Measurements from ENCODE around the gene OPN4. TPM values are rescaled to one million over a fixed set of nuclear protein-coding genes. Genes with fewer than 3 reads are reported as not detected.

Gene OPN4
- total RNA-seq, 3 donors from 2014 or later, result not detected

- Histone ChIP-seq H3K36me3 (no peaks in the 10 kb centered on the region), H3K27me3 (no peaks in the 10 kb centered on the region), H3K4me3 (no peak overlapping the region), H3K9me3 (no peaks in the 10 kb centered on the region), H3K4me1 (no peaks in the 10 kb centered on the region), H3K27ac (no peak overlapping the region)
- DNase-seq (ENCODE audit: low spot score in 2 of 2), result no peak
- TF ChIP-seq POLR2A (IDR thresholded peaks at IDR 0.05), result no peak
- intact Hi-C loops (cut with DNase I; ENCODE audit: low total_unique reads), result no loop called here
Measured at GRCh38 chr10:86662186-86663045, 8.1 kb downstream of the OPN4 start.

- DNase-seq (ENCODE audit: low spot score in 2 of 2), result no peak
- no peaks in the 10 kb centered on the region for H3K4me1 ChIP-seq
- TF ChIP-seq POLR2A (IDR thresholded peaks at IDR 0.05), result no peak
- no peak for TF ChIP-seq CTCF (IDR thresholded peaks at IDR 0.05)
- TF ChIP-seq POLR2AphosphoS5 (IDR thresholded peaks at IDR 0.05), result no peak
- H3K27ac ChIP-seq, result no peak overlapping the region
- H3K36me3 ChIP-seq, result no peaks in the 10 kb centered on the region
- H3K9me3 ChIP-seq, result no peaks in the 10 kb centered on the region
- no peak overlapping the region for H3K4me3 ChIP-seq
- H3K27me3 ChIP-seq, result no peaks in the 10 kb centered on the region
- intact Hi-C loops (cut with DNase I; ENCODE audit: low total_unique reads), result no loop called here
Measured at GRCh38 chr10:86663046-86663345, 8.6 kb downstream of the OPN4 start.

- H3K36me3 ChIP-seq, result no peaks in the 10 kb centered on the region
- no peak overlapping the region for H3K4me3 ChIP-seq
- no peak for DNase-seq (ENCODE audit: low spot score in 2 of 2)
- no peaks in the 10 kb centered on the region for H3K4me1 ChIP-seq
- intact Hi-C loops (cut with DNase I; ENCODE audit: low total_unique reads), result no loop called here
- no peaks in the 10 kb centered on the region for H3K9me3 ChIP-seq
- TF ChIP-seq POLR2A (IDR thresholded peaks at IDR 0.05) (no peak), CTCF (IDR thresholded peaks at IDR 0.05) (no peak)
- no peak overlapping the region for H3K27ac ChIP-seq
- H3K27me3 ChIP-seq, result no peaks in the 10 kb centered on the region
Measured at GRCh38 chr10:86663576-86664339, 9.4 kb downstream of the OPN4 start.

GRCh38 chr10:86664341-86665217 is 10.2 kb downstream of the OPN4 start:
- Histone ChIP-seq H3K4me3 (no peak overlapping the region), H3K9me3 (no peaks in the 10 kb centered on the region), H3K27ac (no peak overlapping the region), H3K27me3 (no peaks in the 10 kb centered on the region), H3K36me3 (no peaks in the 10 kb centered on the region), H3K4me1 (no peaks in the 10 kb centered on the region)
- intact Hi-C loops (cut with DNase I; ENCODE audit: low total_unique reads), result no loop called here
- TF ChIP-seq POLR2A (IDR thresholded peaks at IDR 0.05), result no peak
- TF ChIP-seq POLR2AphosphoS5 (IDR thresholded peaks at IDR 0.05), result no peak
- TF ChIP-seq CTCF (IDR thresholded peaks at IDR 0.05), result no peak
- DNase-seq (ENCODE audit: low spot score in 2 of 2), result no peak

- no peak overlapping the region for H3K27ac ChIP-seq
- H3K36me3 ChIP-seq, result no peaks in the 10 kb centered on the region
- no peaks in the 10 kb centered on the region for H3K4me1 ChIP-seq
- no peaks in the 10 kb centered on the region for H3K9me3 ChIP-seq
- H3K27me3 ChIP-seq, result no peaks in the 10 kb centered on the region
- no peak for DNase-seq (ENCODE audit: low spot score in 2 of 2)
- intact Hi-C loops (cut with DNase I; ENCODE audit: low total_unique reads), result no loop called here
- H3K4me3 ChIP-seq, result no peak overlapping the region
- TF ChIP-seq POLR2A (IDR thresholded peaks at IDR 0.05), result no peak
- TF ChIP-seq CTCF (IDR thresholded peaks at IDR 0.05), result no peak
- TF ChIP-seq POLR2AphosphoS5 (IDR thresholded peaks at IDR 0.05), result no peak
Measured at GRCh38 chr10:86665218-86665607, 10.9 kb downstream of the OPN4 start.
